GM21515 (cell line): Measurements from ENCODE around the gene CYP4F22.
"Not testable (repeated sequence)": the region's sequence is repeated elsewhere in the genome, so short reads cannot be mapped to it uniquely, and the experiment has no call there.

Source experiments
- ATAC-seq: cut with Tn5 transposase; IDR thresholded peaks from one replicate; pipeline ENCODE4 v1.9.1; 2021; ENCODE audit not compliant: unreplicated experiment

The CYP4F22 gene

DNA sequence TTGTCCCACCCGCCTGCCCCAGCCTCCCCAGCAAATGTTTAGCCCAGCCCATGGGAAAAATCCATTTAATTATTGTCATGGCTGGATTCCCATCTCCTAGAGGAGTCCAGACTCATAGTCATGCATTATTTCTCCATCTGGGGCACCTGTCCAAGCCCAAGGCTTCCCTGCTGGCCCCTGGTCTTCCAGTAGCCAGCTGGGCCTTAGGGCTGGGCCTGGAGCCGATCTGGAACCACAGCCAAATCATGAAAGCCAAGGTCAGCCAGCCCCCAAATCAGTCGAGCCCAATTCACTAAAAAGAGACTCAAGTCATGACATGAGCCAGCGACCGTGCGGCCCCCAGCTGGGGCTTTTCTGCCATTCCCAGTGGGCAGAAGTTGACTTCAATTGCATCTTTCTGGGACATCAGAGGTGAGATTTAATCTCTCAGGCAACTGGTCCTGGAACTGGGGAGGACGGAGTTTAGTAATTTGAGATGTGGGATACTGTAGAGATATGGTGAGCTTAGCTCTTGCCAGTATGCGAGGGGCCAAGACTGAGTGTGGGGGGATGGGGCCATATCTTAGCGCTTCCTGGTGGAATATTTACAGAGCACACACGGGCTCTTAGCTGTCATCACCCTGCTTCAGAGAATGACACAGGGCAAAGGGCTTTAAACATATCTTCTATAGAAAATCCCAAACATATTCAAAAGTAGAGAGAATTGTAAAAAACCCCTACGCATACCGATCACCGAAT, 19.7 kb upstream of the CYP4F22 start:
- ATAC-seq, result no peak

DNA sequence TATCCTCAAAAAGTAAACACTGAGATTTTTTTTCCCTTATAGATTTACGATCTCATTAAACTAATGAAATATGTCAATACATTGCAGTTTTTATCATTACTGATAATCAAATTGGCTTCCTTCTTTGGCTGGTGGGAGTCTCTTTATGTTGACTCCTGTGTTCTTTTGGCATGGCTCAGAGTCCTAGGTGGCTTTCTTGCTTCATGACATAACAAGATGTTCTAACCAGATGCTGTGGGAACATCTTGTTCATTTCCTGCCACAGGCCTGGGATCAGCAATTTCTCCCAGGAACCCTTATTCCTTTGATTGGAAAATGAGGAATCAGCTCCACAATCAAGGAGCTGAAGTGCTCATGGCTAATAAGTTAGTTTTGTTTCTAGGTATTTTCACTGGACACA, 13.2 kb upstream of the CYP4F22 start:
- no peak for ATAC-seq

DNA sequence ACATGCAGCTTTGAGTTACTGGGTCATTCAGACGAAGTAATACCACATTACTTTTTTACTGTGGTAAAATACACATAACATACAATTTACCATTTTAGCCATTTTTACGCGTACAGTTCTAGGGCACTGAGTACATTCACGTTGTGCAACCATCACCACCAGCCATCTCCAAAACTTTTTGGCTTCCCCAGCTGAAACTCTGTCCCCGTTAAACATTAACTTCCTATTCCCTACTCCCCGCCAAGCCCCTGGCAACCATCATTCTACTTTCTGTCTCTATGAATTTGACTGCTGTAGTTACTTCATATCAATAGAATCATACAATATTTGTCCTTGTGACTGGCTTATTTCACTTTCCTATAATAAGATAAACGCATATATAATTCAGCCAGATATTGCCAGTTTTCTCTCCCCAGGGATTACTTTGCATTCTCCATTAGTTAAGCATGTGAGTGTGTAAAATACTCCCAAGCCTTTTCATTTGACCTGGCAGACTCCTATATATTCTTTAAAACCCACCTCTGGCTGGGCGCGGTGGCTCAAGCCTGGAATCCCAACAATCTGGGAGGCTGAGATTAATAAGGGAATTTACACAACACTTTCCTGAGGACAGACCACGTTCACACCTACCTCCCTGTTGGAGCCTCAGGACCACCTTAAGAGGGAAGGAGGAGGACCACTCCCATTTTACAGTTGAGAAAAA, 10.0 kb upstream of the CYP4F22 start:
- no peak for ATAC-seq

DNA sequence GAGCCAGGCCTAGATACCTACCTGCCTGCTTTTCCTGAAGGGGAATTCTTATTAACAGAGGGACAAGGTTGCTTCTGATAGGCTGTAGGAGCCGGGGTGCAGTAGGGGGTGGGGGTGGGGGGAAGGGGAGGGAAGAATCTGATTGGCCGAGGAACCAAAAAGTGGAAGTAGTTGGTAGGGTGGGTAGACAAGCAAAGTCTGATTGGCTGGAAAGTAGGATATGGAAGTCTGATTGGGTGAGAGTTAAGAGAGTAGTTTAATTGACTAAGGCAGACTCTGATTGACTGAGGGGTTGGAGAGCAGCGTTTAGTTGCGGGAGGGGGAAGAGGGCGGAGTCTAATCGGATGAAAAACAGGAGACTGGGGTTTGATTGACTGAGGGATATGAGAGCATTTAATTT, 9.4 kb upstream of the CYP4F22 start:
- ATAC-seq, result no peak

DNA sequence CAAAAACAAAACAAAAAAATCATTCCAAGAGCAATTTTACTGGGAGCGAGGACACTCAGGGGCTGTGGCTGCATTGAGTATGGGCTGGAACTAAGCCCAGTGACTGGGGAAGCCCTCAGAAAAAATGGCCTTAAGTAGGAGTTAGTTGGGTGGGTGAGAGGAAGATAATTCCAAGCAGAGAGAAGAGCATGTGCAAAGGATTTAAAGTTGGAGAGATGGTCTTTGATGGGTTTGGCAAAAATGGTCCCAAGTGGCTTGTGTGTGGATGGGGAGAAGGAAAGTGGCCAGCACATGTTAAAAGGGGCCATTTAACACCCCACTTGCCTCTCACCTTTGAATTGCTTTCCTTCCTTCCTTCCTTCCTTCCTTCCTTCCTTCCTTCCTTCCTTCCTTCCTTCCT, 6.7 kb upstream of the CYP4F22 start:
- no peak for ATAC-seq

DNA sequence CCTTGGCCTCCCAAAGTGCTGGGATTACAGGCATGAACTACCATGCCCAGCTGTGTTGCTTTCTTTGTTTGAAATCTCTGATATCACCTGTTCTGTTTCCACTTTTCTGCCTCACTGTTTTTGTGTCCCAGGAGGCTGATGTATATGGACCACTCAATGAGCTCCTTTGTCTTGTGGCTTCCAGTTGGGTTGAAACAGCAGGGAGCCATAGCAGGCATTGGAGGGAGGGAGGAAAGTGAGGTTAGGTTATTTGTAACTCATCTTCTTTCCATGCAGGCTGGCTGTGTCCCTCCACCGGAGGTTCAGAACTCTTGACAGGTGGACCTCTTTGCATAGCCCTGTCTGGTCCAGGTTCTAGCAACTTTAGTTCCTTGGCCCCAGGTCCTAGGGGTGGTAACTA, 6.1 kb upstream of the CYP4F22 start:
- ATAC-seq, result no peak

DNA sequence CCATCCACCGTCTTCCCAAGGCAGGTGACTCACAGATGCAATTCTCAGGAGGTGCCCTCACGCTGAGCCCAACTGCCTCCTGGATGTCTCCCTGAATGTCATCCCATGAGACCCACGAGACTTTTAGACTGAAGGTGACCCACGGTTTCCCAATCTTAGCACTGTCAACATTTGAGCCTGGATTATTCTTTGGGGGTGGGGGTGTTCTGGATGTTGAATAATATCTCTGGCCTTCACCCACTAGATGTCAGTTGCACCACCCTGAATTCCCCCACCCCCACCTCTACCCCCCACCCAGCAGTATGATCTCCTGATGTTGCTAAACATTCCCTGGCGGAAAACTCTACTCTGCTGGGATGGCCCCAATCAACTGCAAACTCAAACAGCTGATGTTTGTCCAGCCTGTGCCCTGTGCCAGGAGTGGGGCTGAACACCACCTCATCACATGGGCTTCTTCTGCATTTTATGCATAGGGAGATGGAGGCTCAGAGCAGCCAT, 2.2 kb upstream of the CYP4F22 start:
- no peak for ATAC-seq

DNA sequence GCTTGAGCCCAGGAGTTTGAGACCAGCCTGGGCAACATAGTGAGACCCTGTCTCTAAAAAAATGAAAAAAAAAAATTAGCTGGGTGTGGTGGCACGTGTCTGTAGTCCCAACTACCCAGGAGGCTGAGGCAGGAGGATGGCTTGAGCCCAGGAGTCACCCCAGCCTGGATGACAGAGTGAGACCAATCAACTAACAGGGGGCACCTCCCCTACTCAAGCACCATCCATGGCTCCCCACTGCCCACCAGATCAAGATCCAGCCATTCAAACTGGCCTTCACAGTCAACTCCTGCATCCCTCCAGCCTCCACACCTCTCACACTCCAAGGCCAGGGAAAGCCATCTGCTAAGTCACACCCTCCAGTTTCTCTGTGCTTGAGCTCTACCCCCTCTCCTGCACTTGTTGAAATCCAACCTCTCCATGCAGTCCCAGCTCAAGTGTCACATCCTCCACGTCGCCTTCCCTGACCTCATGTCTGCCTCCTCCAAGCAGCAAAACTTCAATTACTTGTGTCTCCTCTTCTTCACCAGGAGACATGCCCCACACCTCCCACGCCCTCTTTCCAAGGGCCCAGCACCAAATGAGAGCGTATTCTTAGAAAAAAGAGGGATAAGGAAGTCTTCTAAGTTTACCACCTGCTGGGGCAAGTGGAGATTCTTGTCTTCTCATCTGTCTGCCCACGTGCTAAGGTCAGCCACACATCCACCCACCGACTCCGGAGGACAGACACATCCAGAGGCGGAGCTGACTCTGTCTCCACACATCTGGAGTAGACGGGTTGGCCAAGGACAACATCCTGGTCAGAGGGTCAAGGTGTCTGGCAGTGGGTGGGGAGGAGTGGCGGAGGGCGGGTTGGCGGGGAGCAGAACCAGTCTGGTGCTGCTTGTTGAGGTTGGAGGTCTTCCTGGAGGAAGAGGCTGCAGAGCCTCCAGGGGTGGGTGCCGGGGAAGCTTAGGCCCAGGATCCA, 974 bp upstream of the CYP4F22 start:
- no peak for ATAC-seq

DNA sequence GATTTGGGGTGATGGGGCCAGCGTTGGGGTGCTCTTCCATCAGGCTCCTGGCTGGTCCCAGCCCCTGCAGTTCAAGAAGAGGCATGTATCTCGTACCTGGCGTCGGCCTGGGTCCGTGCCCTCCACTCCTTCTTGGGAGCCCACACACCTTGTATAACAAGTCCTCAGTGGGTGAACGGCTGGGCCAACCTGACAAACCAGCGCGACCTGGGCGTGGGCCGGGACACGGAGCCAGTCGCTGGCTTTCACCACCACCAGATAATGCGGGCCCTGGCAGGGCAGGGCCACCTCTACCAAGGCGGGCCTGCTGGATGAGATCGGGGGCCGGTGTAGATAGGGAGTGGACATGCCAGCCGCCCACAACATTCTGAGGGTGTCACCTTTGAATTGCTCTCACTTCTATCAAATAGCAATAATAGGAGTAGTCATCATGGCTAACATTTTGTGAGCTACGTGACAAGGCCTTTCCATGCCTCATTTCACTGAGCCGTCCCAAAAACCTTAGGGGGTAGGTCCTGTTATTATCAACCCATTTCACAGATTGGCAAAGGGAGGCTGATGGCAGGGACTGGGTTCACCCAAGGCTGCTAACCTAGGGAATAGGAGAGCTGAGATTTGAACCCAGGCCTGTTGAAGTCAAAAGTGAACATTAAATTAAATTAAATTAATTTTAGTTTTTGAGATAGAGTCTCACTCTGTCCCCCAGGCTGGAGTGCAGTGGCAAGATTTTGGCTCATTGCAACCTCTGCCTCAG, 3.5 kb downstream of the CYP4F22 start:
- no peak for ATAC-seq

DNA sequence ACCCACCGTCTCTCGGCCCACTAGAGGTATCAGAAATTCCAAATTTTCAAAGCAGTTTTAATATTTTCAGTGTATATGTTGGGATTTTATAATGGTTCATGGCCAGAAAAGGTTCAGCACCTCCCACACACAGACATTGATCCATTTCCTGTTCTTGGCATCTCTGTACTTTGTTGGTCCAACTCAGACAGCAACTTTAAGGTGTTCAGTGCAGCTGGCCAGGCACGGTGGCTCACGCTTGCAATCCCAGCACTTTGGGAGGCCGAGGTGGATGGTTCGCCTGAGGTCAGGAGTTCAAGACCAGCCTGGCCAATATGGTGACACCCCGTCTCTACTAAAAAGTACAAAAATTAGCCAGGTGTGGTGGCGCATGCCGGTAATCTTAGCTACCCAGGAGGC, 6.9 kb downstream of the CYP4F22 start:
- ATAC-seq, result not testable (repeated sequence)

DNA sequence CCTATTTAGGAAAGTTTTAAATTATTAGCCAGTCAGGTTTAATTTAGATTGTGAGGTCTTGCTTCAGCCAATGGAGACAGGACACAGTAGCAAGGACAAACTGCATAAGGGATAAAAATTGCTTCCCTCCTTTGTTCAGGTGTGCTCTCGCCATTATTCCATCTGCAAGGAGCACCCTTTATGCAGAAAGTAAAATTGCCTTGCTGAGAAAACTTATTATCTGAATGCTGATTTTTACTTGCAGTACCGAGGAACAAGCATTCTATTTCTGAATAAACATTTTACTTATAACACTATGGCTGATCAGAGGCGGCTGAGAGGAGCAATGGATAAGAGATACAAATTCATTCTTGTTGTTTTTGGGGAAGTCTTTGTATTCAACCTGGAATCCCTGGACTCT, 8.0 kb downstream of the CYP4F22 start:
- no peak for ATAC-seq

DNA sequence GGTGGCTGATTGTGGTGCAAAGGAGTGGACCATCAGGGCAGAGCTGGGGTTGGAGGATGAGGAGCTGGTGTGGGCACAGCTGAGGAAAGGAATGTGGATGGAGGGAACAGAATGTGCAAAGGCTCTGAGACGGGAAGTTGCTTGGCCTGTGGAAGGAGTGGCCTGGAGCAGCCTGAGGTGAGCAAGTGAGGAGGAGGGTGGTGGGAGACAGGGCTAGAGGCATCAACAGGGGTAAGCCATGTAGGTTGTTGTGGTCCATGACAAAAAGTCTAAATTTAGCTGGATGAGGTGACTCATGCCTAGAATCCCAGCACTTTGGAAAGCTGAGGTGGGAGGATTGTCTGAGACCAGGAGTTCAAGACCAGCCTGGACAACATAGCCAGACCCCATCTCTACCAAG, 9.5 kb downstream of the CYP4F22 start:
- ATAC-seq, result no peak

DNA sequence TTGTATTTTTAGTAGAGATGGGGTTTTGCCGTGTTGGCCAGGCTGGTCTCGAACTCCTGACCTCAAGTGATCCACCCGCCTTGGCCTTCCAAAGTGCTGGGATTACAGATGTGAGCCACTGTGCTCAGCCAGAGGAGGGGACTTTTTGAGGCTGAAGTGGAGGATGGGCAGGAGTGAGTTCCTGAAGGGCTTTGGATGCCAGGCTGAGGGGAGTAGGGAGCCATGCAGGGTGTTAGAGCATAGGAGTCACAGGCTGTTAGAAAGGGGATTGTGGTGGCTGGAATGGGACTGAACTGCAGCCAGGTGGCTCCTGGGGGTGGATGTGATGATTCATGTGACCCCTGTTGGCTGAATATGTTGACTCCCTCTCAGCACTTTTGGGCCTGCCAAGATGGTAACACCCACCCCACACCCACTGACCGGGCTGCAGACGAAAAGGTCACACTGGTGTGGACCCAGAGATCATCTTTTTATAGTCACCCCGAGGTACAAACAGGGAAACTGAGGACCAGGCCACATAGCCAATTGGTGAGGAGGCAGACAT, 11.2 kb downstream of the CYP4F22 start:
- no peak for ATAC-seq

DNA sequence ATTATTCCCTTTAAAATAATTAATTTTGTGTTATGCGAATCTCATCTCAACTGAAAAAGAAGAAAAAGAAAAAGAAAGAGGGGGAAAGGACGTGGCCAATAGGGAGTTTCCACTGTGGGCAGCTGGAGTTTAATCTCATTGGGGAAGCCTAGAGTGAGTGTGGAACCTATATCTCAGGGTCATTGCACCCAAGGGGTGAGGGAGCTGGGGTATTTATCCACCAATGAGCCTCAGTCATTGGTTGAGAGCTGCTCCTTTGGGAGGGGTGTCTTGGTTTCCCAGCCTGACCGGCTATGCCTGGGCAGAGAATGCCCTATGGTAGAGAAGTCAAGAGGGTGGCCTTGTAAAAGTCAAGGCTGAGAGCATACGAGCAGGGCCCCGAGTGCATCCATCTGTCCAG, 16.5 kb downstream of the CYP4F22 start:
- no peak for ATAC-seq

DNA sequence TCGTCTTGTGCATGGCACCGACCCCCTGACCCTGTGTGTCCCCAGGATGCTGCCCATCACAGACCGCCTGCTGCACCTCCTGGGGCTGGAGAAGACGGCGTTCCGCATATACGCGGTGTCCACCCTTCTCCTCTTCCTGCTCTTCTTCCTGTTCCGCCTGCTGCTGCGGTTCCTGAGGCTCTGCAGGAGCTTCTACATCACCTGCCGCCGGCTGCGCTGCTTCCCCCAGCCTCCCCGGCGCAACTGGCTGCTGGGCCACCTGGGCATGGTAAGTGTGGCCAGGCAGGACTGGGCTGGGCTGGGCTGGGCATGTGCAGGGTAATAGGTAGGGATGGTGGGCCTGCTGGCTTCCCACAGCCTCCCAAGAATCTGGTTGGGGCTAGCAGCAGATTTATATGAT, 17.0 kb downstream of the CYP4F22 start:
- ATAC-seq, result no peak

DNA sequence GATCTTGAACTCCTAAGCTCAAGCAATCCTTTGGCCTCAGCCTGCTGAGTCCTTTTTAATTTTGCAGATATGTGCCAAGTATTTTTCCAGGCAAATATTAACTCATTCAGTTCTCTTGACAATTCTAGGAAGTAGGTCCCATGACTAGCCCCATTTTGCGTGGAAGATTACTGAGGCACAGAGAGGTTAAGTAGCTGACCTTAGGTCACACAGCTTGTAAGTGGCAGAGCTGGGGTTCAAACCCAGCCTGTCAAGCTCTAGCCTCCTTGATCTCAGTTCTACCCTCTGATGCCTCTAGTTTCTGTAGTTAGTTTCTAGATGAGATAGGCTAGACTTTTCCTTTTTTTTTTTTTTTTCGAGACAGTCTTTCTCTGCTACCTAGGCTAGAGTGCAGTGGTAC, 18.1 kb downstream of the CYP4F22 start:
- ATAC-seq, result no peak

DNA sequence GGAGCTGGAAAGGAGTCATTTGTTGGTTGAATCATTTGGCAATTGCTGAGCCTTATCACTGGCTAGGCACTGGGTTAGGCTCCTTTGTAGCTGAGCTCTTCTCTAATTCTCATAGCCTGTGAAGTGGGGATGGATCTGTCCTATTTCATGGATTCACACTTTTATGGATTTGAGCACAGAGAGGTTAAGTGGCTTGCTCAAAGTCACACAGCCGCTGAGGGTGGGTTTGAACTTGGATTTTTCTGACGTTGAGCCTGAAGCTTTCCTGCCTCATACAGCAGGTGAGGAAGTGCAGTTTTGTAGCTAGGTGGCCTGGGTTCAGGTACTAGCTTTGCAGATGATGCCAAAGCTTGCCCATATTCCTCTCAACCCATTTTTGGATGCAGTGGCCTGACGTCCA, 19.4 kb downstream of the CYP4F22 start:
- no peak for ATAC-seq

DNA sequence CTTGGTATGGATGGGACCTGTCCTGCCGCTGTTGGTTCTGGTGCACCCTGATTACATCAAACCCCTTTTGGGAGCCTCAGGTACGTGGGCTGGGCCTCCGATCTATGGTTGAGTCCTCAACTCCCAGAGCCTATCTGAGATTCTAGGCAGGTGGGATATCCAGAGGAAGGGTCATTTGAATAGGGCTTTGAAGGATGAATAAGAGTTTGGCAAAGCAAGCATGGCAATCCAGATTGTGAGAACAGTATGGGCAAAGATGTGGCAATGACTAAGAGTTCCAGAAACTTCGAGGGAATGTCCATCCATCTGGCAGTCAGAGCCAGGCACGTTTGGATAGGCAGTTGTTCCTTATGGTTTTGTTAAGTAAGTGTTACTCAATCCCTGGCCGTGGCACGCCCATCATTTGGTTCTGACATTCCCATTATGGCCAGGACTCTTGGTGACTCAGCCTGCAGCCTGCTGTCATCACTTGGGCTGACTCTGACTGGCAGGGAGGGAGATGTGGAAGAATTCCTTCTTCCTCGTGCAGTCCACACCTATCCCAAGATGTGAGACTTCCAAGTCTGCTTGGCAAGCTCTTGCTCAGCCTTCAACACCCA, 21.5 kb downstream of the CYP4F22 start:
- no peak for ATAC-seq

DNA sequence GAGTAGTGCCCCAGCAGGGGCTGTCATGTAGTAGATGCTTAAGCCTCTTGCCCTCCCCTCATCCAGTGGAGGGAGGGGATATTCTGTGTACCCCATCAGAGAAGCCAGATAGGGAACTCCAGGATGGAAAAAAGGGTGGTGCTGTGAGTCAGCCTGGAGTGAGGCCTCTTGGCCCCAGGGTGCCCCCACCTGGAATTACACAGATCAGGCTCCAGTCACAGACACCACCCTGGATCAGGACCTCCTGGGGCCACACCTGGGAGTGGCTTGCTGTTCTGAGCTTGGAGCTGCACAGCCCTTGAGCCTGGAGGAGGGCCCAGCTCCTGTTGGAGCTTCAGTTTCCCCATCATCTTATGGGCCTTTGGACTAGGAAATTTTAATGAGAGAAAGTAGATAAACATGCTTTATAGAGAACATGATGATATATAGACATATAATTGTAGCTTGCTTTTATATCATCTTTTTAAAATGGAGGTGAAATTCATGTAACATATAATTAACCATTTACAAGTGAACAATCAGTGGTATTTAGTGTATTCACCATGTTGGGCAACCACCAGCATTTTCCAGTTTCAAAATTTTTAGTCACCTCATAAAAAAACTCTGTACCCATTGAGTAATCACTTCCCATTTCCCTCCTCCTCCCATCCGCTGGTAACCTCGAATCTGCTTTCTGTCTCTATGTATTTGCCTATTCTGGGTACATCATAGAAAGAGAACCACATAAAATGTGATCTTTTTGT, 24.6 kb downstream of the CYP4F22 start:
- no peak for ATAC-seq

DNA sequence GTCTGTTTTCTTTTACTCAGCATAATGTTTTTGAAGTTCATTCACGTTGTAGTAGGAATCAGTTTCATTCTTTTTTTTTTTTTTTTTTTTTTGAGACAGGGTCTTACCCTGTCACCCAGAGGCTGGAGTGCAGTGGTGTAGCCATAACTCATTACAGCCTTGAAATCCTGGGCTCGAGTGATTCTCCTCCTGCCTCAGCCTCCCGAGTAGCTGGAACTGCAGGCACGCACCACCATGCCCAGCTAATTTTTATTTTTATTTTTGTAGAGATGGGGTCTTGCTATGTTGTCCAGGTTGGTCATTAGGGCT, 25.2 kb downstream of the CYP4F22 start:
- ATAC-seq, result not testable (repeated sequence)
